Measurements from ENCODE around the gene TNIP2. TPM values are rescaled to one million over a fixed set of nuclear protein-coding genes. Genes with fewer than 3 reads are reported as not detected.

Gene TNIP2
- total RNA-seq, 1 donor from 2014 or later, result 25.4 TPM

DNA sequence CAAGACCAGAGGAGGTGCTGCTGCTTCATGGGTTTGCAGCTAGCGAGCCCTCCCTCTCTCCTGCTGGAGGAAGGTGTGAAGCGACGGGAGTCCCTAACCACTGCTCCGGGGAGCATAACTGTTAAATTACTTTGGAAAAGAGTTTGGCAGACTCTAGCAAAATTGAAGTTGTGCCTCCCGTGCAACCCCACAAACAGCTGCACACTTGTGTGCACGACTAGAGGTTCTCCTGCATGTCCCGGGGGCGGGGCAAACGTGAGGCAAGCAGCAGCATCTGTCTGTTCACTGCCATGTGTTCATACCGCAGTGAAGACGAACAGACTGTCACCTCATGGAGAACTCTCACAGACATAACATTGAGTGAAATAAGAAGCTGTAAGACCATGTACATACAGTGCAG, 34.5 kb downstream of the TNIP2 start:
- H3K4me3 Mint-ChIP-seq (ENCODE audit: unreplicated experiment), result peak overlapping the region; percentile 36
- TF ChIP-seq, protein P1, sequence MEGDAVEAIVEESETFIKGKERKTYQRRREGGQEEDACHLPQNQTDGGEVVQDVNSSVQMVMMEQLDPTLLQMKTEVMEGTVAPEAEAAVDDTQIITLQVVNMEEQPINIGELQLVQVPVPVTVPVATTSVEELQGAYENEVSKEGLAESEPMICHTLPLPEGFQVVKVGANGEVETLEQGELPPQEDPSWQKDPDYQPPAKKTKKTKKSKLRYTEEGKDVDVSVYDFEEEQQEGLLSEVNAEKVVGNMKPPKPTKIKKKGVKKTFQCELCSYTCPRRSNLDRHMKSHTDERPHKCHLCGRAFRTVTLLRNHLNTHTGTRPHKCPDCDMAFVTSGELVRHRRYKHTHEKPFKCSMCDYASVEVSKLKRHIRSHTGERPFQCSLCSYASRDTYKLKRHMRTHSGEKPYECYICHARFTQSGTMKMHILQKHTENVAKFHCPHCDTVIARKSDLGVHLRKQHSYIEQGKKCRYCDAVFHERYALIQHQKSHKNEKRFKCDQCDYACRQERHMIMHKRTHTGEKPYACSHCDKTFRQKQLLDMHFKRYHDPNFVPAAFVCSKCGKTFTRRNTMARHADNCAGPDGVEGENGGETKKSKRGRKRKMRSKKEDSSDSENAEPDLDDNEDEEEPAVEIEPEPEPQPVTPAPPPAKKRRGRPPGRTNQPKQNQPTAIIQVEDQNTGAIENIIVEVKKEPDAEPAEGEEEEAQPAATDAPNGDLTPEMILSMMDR (IDR thresholded peaks at IDR 0.05; ENCODE audit: partially characterized antibody, unreplicated experiment), result no peak
- DNase-seq, result peak; percentile 55
- H3K27ac Mint-ChIP-seq (ENCODE audit: unreplicated experiment), result peak overlapping the region; percentile 89
- H3K36me3 Mint-ChIP-seq (ENCODE audit: unreplicated experiment), result peaks cover 5% of the 10 kb centered on the region
- peaks cover 12% of the 10 kb centered on the region for H3K27me3 Mint-ChIP-seq (ENCODE audit: unreplicated experiment)
- H3K4me1 Mint-ChIP-seq (ENCODE audit: low read depth, unreplicated experiment), result peaks cover 16% of the 10 kb centered on the region
- H3K9me3 Mint-ChIP-seq (ENCODE audit: unreplicated experiment), result peaks cover 13% of the 10 kb centered on the region

DNA sequence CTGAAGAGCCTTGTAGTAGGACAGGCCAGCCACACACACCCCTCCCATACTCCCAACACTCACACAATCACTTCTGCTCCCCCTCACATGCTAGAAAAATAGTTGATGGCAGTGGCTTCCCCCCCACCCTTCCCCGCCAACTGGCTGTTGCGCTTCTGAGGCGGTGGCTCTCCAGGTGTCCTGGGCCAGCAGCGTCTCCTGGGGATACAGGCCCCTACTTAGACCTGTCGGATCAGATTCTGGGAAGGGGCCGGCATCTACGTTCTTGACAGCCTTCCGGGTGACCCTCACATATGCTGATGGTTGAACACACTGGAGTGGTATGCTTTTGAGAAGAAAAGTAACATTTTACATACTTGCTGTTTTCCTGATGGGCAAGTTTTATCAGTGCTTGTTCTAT, 39.9 kb downstream of the TNIP2 start:
- H3K36me3 Mint-ChIP-seq (ENCODE audit: unreplicated experiment), result peaks cover 5% of the 10 kb centered on the region
- H3K4me3 Mint-ChIP-seq (ENCODE audit: unreplicated experiment), result no peak overlapping the region
- DNase-seq, result no peak
- no peak overlapping the region for H3K27ac Mint-ChIP-seq (ENCODE audit: unreplicated experiment)
- H3K4me1 Mint-ChIP-seq (ENCODE audit: low read depth, unreplicated experiment), result peaks cover 25% of the 10 kb centered on the region
- H3K9me3 Mint-ChIP-seq (ENCODE audit: unreplicated experiment), result peaks cover 14% of the 10 kb centered on the region
- TF ChIP-seq, protein P1 (IDR thresholded peaks at IDR 0.05; ENCODE audit: partially characterized antibody, unreplicated experiment), result no peak
- peaks cover 3% of the 10 kb centered on the region for H3K27me3 Mint-ChIP-seq (ENCODE audit: unreplicated experiment)

DNA sequence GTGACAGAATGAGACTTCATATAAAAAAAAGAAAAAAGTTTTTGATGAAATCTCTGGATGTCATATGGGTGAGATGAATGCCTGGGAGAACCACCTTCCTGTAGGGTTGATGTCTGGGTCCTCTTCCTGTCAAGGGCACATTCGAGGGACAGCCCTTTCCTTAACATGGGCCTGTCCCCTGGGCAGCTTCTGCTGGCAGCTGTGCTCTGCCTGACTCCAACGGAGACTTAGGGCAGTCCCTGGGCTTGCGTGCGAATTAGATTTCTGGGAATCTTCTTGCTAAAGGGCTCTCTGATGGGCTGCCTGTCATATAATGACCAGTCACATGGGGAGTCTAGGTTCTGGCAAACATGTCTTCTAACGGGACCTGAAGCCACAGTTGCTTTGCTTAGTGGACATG, 40.7 kb downstream of the TNIP2 start:
- H3K27ac Mint-ChIP-seq (ENCODE audit: unreplicated experiment), result peak overlapping the region; percentile 59

DNA sequence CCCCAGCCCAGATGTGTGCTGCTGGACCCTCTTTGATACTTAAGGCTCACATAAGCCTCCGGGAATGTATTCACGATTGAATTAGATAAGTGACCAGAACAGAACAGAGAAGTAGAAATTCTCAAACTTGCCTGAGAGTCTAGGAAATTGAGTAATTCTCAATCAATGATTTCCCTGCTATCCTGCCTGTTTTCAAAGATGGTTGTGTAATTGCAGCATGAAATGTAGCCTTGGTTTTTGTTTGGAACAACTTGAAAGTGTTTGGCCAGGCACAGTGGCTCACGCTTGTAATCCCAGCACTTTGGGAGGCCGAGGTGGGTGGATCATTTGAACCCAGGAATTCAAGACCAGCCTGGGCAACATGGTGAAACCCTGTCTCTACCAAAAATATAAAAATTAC, 41.2 kb downstream of the TNIP2 start:
- TF ChIP-seq, protein P1 (IDR thresholded peaks at IDR 0.05; ENCODE audit: partially characterized antibody, unreplicated experiment), result no peak
- no peak overlapping the region for H3K4me3 Mint-ChIP-seq (ENCODE audit: unreplicated experiment)
- DNase-seq, result no peak
- H3K4me1 Mint-ChIP-seq (ENCODE audit: low read depth, unreplicated experiment), result peaks cover 25% of the 10 kb centered on the region
- peaks cover 13% of the 10 kb centered on the region for H3K9me3 Mint-ChIP-seq (ENCODE audit: unreplicated experiment)
- H3K27me3 Mint-ChIP-seq (ENCODE audit: unreplicated experiment), result no peaks in the 10 kb centered on the region
- peaks cover 5% of the 10 kb centered on the region for H3K36me3 Mint-ChIP-seq (ENCODE audit: unreplicated experiment)
- H3K27ac Mint-ChIP-seq (ENCODE audit: unreplicated experiment), result peak overlapping the region; percentile 94

More for the DNA sequence above, 40.7 kb downstream of the TNIP2 start:
- TF ChIP-seq, protein P1 (IDR thresholded peaks at IDR 0.05; ENCODE audit: partially characterized antibody, unreplicated experiment), result no peak
- Mint-ChIP-seq H3K9me3 (ENCODE audit: unreplicated experiment) (peaks cover 13% of the 10 kb centered on the region), H3K27me3 (ENCODE audit: unreplicated experiment) (no peaks in the 10 kb centered on the region), H3K4me3 (ENCODE audit: unreplicated experiment) (no peak overlapping the region), H3K4me1 (ENCODE audit: low read depth, unreplicated experiment) (peaks cover 25% of the 10 kb centered on the region), H3K36me3 (ENCODE audit: unreplicated experiment) (peaks cover 5% of the 10 kb centered on the region)
- DNase-seq, result no peak

DNA sequence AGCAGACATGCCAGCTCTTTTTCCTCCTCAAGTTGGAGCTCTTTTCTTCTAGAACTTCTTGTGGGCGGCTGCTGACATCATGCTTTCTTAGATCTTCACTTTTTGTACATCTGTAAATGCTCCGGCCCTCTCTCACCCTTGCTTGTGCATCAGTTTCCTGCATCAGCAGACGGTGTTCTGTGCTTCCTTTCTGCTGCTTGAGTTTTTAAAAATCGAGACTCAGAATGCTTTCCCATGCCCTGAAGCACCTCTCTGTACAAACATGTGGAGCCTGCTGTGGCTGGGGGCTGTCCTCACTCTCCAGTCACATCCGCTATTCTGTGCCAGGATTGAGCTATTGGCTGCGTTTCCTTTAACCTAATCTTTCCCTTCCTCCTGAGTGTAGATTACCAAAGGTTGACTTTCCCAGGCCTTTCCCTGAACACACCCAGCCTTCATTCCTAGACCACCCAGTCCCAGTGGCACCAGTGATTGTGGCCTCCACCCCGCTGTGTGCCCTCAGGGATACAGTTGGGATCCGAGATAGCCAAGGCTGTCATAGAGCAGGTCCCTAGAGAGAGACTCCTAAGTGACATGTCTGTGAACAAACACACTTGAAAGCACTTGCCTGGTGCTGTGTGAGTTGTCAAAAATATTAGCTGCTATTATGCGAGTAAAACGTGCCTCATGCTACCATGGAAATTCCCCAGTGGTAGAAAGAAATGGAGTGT, 41.9 kb downstream of the TNIP2 start:
- Mint-ChIP-seq H3K27ac (ENCODE audit: unreplicated experiment) (peak overlapping the region; percentile 94), H3K36me3 (ENCODE audit: unreplicated experiment) (peaks cover 5% of the 10 kb centered on the region), H3K4me1 (ENCODE audit: low read depth, unreplicated experiment) (peaks cover 25% of the 10 kb centered on the region), H3K27me3 (ENCODE audit: unreplicated experiment) (no peaks in the 10 kb centered on the region), H3K4me3 (ENCODE audit: unreplicated experiment) (peak overlapping the region; percentile 40), H3K9me3 (ENCODE audit: unreplicated experiment) (peaks cover 15% of the 10 kb centered on the region)
- DNase-seq, result peak; percentile 30
- TF ChIP-seq, protein P1 (IDR thresholded peaks at IDR 0.05; ENCODE audit: partially characterized antibody, unreplicated experiment), result no peak
